ENCODE measurements around the gene PARP4. TPM values are rescaled to one million over a fixed set of nuclear protein-coding genes. Genes with fewer than 3 reads are reported as not detected.

PARP4 gene
- total RNA-seq, 1 donor from 2014 or later: 16.2 TPM

GRCh38 chr13:24460256-24460655 lies 52.3 kb downstream of the PARP4 start:
- Mint-ChIP-seq H3K9me3 (ENCODE audit: unreplicated experiment) (peaks cover 2% of the 10 kb centered on the region), H3K27ac (ENCODE audit: unreplicated experiment) (no peak overlapping the region), H3K27me3 (ENCODE audit: unreplicated experiment) (no peaks in the 10 kb centered on the region), H3K4me1 (ENCODE audit: low read depth, unreplicated experiment) (no peaks in the 10 kb centered on the region), H3K4me3 (ENCODE audit: unreplicated experiment) (no peak overlapping the region), H3K36me3 (ENCODE audit: unreplicated experiment) (no peaks in the 10 kb centered on the region)
- TF ChIP-seq CTCF (IDR thresholded peaks at IDR 0.05; ENCODE audit: partially characterized antibody, unreplicated experiment): no peak
- DNase-seq: no peak

GRCh38 chr13:24459726-24460125 lies 52.9 kb downstream of the PARP4 start:
- no peak overlapping the region for H3K27ac Mint-ChIP-seq (ENCODE audit: unreplicated experiment)
- H3K9me3 Mint-ChIP-seq (ENCODE audit: unreplicated experiment): peaks cover 2% of the 10 kb centered on the region
- TF ChIP-seq CTCF (IDR thresholded peaks at IDR 0.05; ENCODE audit: partially characterized antibody, unreplicated experiment): no peak
- H3K4me3 Mint-ChIP-seq (ENCODE audit: unreplicated experiment): no peak overlapping the region
- DNase-seq: no peak
- H3K4me1 Mint-ChIP-seq (ENCODE audit: low read depth, unreplicated experiment): no peaks in the 10 kb centered on the region
- no peaks in the 10 kb centered on the region for H3K36me3 Mint-ChIP-seq (ENCODE audit: unreplicated experiment)
- H3K27me3 Mint-ChIP-seq (ENCODE audit: unreplicated experiment): no peaks in the 10 kb centered on the region

- no peak overlapping the region for H3K4me3 Mint-ChIP-seq (ENCODE audit: unreplicated experiment)
- peaks cover 2% of the 10 kb centered on the region for H3K9me3 Mint-ChIP-seq (ENCODE audit: unreplicated experiment)
- no peak overlapping the region for H3K27ac Mint-ChIP-seq (ENCODE audit: unreplicated experiment)
- H3K27me3 Mint-ChIP-seq (ENCODE audit: unreplicated experiment): no peaks in the 10 kb centered on the region
- no peak for TF ChIP-seq CTCF (IDR thresholded peaks at IDR 0.05; ENCODE audit: partially characterized antibody, unreplicated experiment)
- H3K4me1 Mint-ChIP-seq (ENCODE audit: low read depth, unreplicated experiment): peaks cover 2% of the 10 kb centered on the region
- H3K36me3 Mint-ChIP-seq (ENCODE audit: unreplicated experiment): no peaks in the 10 kb centered on the region
- DNase-seq: no peak
These were observed 53.3 kb downstream of the PARP4 start for GRCh38 chr13:24459234-24459633.

- no peaks in the 10 kb centered on the region for H3K27me3 Mint-ChIP-seq (ENCODE audit: unreplicated experiment)
- H3K36me3 Mint-ChIP-seq (ENCODE audit: unreplicated experiment): no peaks in the 10 kb centered on the region
- no peak overlapping the region for H3K4me3 Mint-ChIP-seq (ENCODE audit: unreplicated experiment)
- H3K9me3 Mint-ChIP-seq (ENCODE audit: unreplicated experiment): peaks cover 2% of the 10 kb centered on the region
- DNase-seq: no peak
- H3K27ac Mint-ChIP-seq (ENCODE audit: unreplicated experiment): no peak overlapping the region
- peaks cover 5% of the 10 kb centered on the region for H3K4me1 Mint-ChIP-seq (ENCODE audit: low read depth, unreplicated experiment)
- no peak for TF ChIP-seq CTCF (IDR thresholded peaks at IDR 0.05; ENCODE audit: partially characterized antibody, unreplicated experiment)
These were observed 53.8 kb downstream of the PARP4 start for GRCh38 chr13:24458736-24459135.

- no peak for TF ChIP-seq CTCF (IDR thresholded peaks at IDR 0.05; ENCODE audit: partially characterized antibody, unreplicated experiment)
- Mint-ChIP-seq H3K36me3 (ENCODE audit: unreplicated experiment) (no peaks in the 10 kb centered on the region), H3K9me3 (ENCODE audit: unreplicated experiment) (peaks cover 2% of the 10 kb centered on the region), H3K4me1 (ENCODE audit: low read depth, unreplicated experiment) (peaks cover 5% of the 10 kb centered on the region), H3K27ac (ENCODE audit: unreplicated experiment) (no peak overlapping the region), H3K4me3 (ENCODE audit: unreplicated experiment) (no peak overlapping the region), H3K27me3 (ENCODE audit: unreplicated experiment) (no peaks in the 10 kb centered on the region)
- no peak for DNase-seq
These were observed 56.2 kb downstream of the PARP4 start for GRCh38 chr13:24456396-24456795.
